Keratinocyte (primary cell): ENCODE results near the gene SCN1B. TPM values are rescaled to one million over a fixed set of nuclear protein-coding genes. Genes with fewer than 3 reads are reported as not detected.

Experiments used
- DNase-seq: peaks from one replicate; pipeline ENCODE4 v3.0.0-alpha.2; 2011; ENCODE audit warnings: low read depth, missing footprints, low spot score
- FAIRE-seq: peaks from 2 replicates; lab custom pipeline; 2011; peaks lifted over from hg19 to GRCh38; lab: Jason Lieb, UNC
- H2AFZ ChIP-seq: 2 replicates; pipeline ENCODE4 v1.6.0; 2012; ENCODE audit warnings: low read length, control low read depth, inconsistent platforms; ENCODE audit not compliant: control insufficient read depth
- H3K27ac ChIP-seq: 2 replicates; pipeline ENCODE4 v1.5.1; 2011; ENCODE audit warnings: low read length; ENCODE audit not compliant: control insufficient read depth, insufficient read depth
- H3K27me3 ChIP-seq: 3 replicates; pipeline ENCODE4 v1.6.0; 2011; ENCODE audit warnings: low read length; ENCODE audit not compliant: control insufficient read depth, insufficient read depth; ENCODE audit errors: extremely low read depth
- H3K36me3 ChIP-seq, 2 experiments: 2 replicates in 1 of 2; 3 replicates in 1 of 2; pipeline ENCODE4 v1.5.1; 2011; ENCODE audit warnings: low read length in 2 of 2, mild to moderate bottlenecking in 1 of 2; ENCODE audit not compliant: control insufficient read depth in 2 of 2, insufficient read depth in 2 of 2; ENCODE audit errors: extremely low read depth in 1 of 2
- H3K4me1 ChIP-seq: 3 replicates; pipeline ENCODE4 v1.5.1; 2011; ENCODE audit warnings: low read length; ENCODE audit not compliant: control insufficient read depth, insufficient read depth; ENCODE audit errors: extremely low read depth
- H3K4me2 ChIP-seq: 3 replicates; pipeline ENCODE4 v1.6.0; 2011; ENCODE audit warnings: low read depth, low read length; ENCODE audit not compliant: control insufficient read depth, insufficient read depth; ENCODE audit errors: extremely low read depth
- H3K4me3 ChIP-seq, 3 experiments: fragments of 200-600 bp in 1 of 3; sonication (generic) in 1 of 3; 2 replicates in 2 of 3; 3 replicates in 1 of 3; pipeline ENCODE4 v1.5.1; 2011 to 2016; ENCODE audit warnings: low read length in 3 of 3, mild to moderate bottlenecking in 3 of 3, control low read depth in 2 of 3, inconsistent platforms in 1 of 3, low read depth in 1 of 3, mixed read lengths in 1 of 3, mixed run types in 1 of 3, moderate library complexity in 1 of 3; ENCODE audit not compliant: control insufficient read depth in 2 of 3, insufficient read depth in 2 of 3; ENCODE audit errors: extremely low read depth in 1 of 3
- H3K79me2 ChIP-seq: 2 replicates; pipeline ENCODE4 v1.6.0; 2012; ENCODE audit warnings: low read length; ENCODE audit not compliant: control insufficient read depth, insufficient read depth
- H3K9ac ChIP-seq: 3 replicates; pipeline ENCODE4 v1.6.0; 2011; ENCODE audit warnings: low read length; ENCODE audit not compliant: control insufficient read depth, insufficient read depth; ENCODE audit errors: extremely low read depth
- H3K9me1 ChIP-seq: 3 replicates; pipeline ENCODE4 v1.6.0; 2011; ENCODE audit warnings: low read length; ENCODE audit not compliant: control insufficient read depth, insufficient read depth; ENCODE audit errors: extremely low read depth
- H3K9me3 ChIP-seq: 2 replicates; pipeline ENCODE4 v1.5.1; 2012; ENCODE audit warnings: low read depth, low read length; ENCODE audit not compliant: control insufficient read depth
- H4K20me1 ChIP-seq: 3 replicates; pipeline ENCODE4 v1.6.0; 2011; ENCODE audit warnings: low read length; ENCODE audit not compliant: control insufficient read depth, insufficient read depth; ENCODE audit errors: extremely low read depth
- CTCF ChIP-seq, 3 experiments: IDR thresholded peaks in 1 of 3; conservative IDR thresholded peaks in 1 of 3; optimal IDR thresholded peaks in 1 of 3; 2 replicates in 2 of 3; 3 replicates in 1 of 3; pipeline versions ENCODE3 to v1.5.1; 2011; ENCODE audit warnings: low read length in 3 of 3, mild to moderate bottlenecking in 3 of 3, moderate library complexity in 2 of 3, control low read depth in 1 of 3, inconsistent platforms in 1 of 3; ENCODE audit not compliant: insufficient read depth in 2 of 3; ENCODE audit errors: extremely low read depth in 1 of 3
- EZH2 ChIP-seq: IDR thresholded peaks from one replicate; pipeline ENCODE4 v1.6.1; 2012; ENCODE audit warnings: inconsistent platforms, mild to moderate bottlenecking, low read length, moderate library complexity
- dilution Hi-C: fragments of 300-500 bp; cut with MboI; formaldehyde crosslinking; loops from one replicate; pipeline ENCODE4 v1.7.0; 2020; ENCODE audit warnings: low sequenced_read_pairs; ENCODE audit not compliant: extremely low pct_ligation_motif_present
- polyA plus RNA-seq, 5 experiments: library from polyadenylated mRNA; depleted of rRNA in 3 of 5; stranded (reverse) in 3 of 5; stranded (forward) in 1 of 5; unstranded in 1 of 5; fragments of >200 nt; gene quantifications; 1 replicate in 1 of 5; 2 replicates in 3 of 5; 3 replicates in 1 of 5; pipeline versions ENCODE4 v1.2.1 to v1.2.3, GENCODE V29; 2011 to 2012; ENCODE audit warnings: missing spikeins in 2 of 5, low read depth in 1 of 5, low replicate concordance in 1 of 5

Gene SCN1B
- polyA plus RNA-seq, 1 donor (not counting 4 experiments of a cell fraction or from before 2014, with no cell fraction given): 0.30 TPM

GRCh38 chr19:34994643-34995541 lies 35.4 kb upstream of the SCN1B start:
- dilution Hi-C loops: no loop called here
- H3K4me2 ChIP-seq: no peak overlapping the region

GRCh38 chr19:34995551-34995950 lies 34.7 kb upstream of the SCN1B start:
- no peaks in the 10 kb centered on the region for H3K9me3 ChIP-seq
- no peaks in the 10 kb centered on the region for H4K20me1 ChIP-seq
- TF ChIP-seq EZH2 (no peak), CTCF (optimal IDR thresholded peaks at IDR 0.05 in 1 of 3, IDR thresholded peaks at IDR 0.05 in 1 of 3, conservative IDR thresholded peaks at IDR 0.05 in 1 of 3; ENCODE audit: extremely low read depth in 1 of 3, insufficient read depth in 2 of 3, low read length in 3 of 3) (no peak)
- H3K9me1 ChIP-seq: no peaks in the 10 kb centered on the region
- H2AFZ ChIP-seq: no peak overlapping the region
- no peak for FAIRE-seq
- H3K9ac ChIP-seq: no peak overlapping the region
- no peaks in the 10 kb centered on the region for H3K36me3 ChIP-seq
- H3K79me2 ChIP-seq: peaks cover under 1% of the 10 kb centered on the region
- dilution Hi-C loops: no loop called here
- peaks cover 6% of the 10 kb centered on the region for H3K4me1 ChIP-seq
- H3K4me2 ChIP-seq: no peak overlapping the region
- DNase-seq: no peak
- no peak overlapping the region for H3K27ac ChIP-seq
- H3K4me3 ChIP-seq: no peak overlapping the region
- peaks cover 5% of the 10 kb centered on the region for H3K27me3 ChIP-seq

More at GRCh38 chr19:34994643-34995541, 35.4 kb upstream of the SCN1B start:
- no peak for DNase-seq
- no peak overlapping the region for H2AFZ ChIP-seq
- FAIRE-seq: no peak
- no peak overlapping the region for H3K9ac ChIP-seq
- H3K9me3 ChIP-seq: no peaks in the 10 kb centered on the region
- H3K79me2 ChIP-seq: no peaks in the 10 kb centered on the region
- no peaks in the 10 kb centered on the region for H3K36me3 ChIP-seq
- no peak overlapping the region for H3K27ac ChIP-seq
- peaks cover 7% of the 10 kb centered on the region for H3K27me3 ChIP-seq
- H4K20me1 ChIP-seq: no peaks in the 10 kb centered on the region
- TF ChIP-seq CTCF (optimal IDR thresholded peaks at IDR 0.05 in 1 of 3, IDR thresholded peaks at IDR 0.05 in 1 of 3, conservative IDR thresholded peaks at IDR 0.05 in 1 of 3; ENCODE audit: extremely low read depth in 1 of 3, insufficient read depth in 2 of 3, low read length in 3 of 3) (no peak), EZH2 (no peak)
- H3K4me3 ChIP-seq: no peak overlapping the region
- H3K4me1 ChIP-seq: peaks cover 6% of the 10 kb centered on the region
- H3K9me1 ChIP-seq: no peaks in the 10 kb centered on the region
